Measurements from ENCODE around the gene RPL18A.

RPL18A gene

DNA sequence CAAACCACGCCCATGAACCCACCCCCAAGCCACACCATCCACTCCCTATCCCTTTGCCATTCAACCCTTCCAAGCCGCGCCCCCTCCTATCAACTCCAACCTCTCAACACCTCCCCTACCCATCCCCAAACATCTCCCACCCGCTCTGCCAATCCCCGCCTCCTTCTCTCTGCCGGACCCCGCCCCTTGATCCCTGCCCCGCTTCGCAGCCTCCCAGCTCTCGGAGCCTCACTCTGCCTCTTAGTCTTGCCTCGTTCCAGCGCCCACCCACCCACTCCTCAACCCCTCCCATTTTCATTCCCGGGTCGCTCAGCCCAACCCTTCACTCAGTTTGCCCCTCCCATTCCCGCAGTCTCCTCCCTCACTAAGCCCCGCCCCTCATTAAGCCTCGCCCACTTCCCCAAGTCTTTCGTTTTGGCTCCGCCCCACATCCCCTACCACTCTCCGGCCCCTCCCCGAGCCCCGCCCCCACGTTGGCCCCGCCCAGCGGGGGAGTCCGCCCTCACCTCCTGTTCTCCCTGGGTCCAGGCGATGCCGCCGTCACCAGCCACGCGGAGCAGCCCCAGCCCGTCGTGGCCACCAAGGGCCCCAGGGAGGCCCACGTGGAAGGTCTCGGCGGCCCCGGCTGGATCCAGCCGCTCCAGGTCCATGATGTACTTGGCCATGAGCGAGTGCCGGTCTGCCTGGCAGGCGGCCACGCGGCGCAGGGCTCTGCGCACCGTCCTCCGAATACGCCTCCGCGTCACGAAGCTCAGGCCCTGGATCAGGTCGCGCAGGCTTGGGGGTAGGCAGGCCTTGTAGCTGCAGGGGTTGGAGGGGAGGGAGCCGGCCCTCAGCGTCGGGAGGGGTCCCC is 17.7 kb upstream of the RPL18A start:
- 14% methylated on average over 56 of the region's 56 CpGs for WGBS
- Histone ChIP-seq H3K9ac (ENCODE audit: low read length) (peak overlapping the region; percentile 53), H4K91ac (ENCODE audit: low read length) (peak overlapping the region; percentile 82)

DNA sequence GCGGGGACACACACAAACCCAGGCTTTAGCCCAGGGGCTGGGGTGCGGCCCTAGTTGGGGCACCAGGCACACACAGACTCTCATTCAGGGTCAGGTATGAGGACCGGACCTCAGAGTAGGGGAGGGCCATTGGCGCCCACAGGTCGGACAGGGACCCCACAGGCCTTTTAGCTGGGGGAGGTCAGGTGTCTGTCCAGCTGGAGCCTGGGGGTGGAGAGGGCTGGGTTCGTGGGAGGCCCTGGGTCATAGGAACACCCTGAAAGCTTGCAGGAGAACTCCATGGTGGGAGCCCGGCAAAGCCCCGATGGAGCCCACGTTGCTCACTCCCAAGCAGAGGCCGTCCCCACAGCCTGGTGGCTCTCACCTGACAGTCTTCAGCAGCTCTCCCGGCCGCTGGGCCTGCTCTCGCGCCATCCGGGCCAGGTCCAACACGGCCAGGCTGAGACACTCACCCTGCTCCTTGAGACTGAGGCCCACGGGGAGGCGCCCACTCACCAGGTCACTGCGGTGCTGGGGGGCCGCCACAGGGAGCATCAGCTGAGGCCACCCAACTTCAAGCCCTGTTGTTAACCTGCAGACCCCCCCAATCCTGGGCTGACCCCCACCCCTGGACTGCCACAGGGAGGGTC is 16.9 kb upstream of the RPL18A start:
- Histone ChIP-seq H2AK5ac (ENCODE audit: low read length, severe bottlenecking) (no peak overlapping the region), H3K9me3 (ENCODE audit: control insufficient read depth, low read length) (no peaks in the 10 kb centered on the region), H3K18ac (ENCODE audit: low read depth in 1 of 2, low read length in 2 of 2) (peak overlapping the region; percentile 8 to 31), H2BK120ac (ENCODE audit: low read depth, low read length) (no peak overlapping the region), H3K27me3 (ENCODE audit: control insufficient read depth in 1 of 2, insufficient read depth in 1 of 2, low read length in 2 of 2) (peaks cover 37 to 51% of the 10 kb centered on the region in 2 experiments), H2BK15ac (ENCODE audit: low read depth, poor library complexity, severe bottlenecking) (no peak overlapping the region), H3K4me1 (ENCODE audit: control insufficient read depth, insufficient read depth, low read depth, low read length) (peaks cover 20% of the 10 kb centered on the region), H4K91ac (ENCODE audit: low read length) (peak overlapping the region; percentile 64), H3K36me3 (ENCODE audit: control insufficient read depth in 1 of 2, insufficient read depth in 2 of 2, low read depth in 1 of 2, low read length in 2 of 2) (no peaks in the 10 kb centered on the region), H3K9ac (ENCODE audit: low read length) (peak overlapping the region; percentile 53), H3K23ac (ENCODE audit: low read length in 2 of 2) (no peak overlapping the region), H3K27ac (ENCODE audit: low read length, poor library complexity, severe bottlenecking) (no peak overlapping the region), H2AFZ (ENCODE audit: low read depth, low read length) (no peak overlapping the region), H3K4me2 (ENCODE audit: low read length, poor library complexity, severe bottlenecking) (peak overlapping the region; percentile 62), H4K8ac (ENCODE audit: low read length) (no peak overlapping the region), H2BK12ac (ENCODE audit: low read length in 2 of 2) (peak overlapping the region in 1 of 2 experiments; percentile 76), H3K14ac (ENCODE audit: low read length in 2 of 2) (no peak overlapping the region), H3K79me1 (replicated peaks; ENCODE audit: low read length, poor library complexity, severe bottlenecking) (no peaks in the 10 kb centered on the region), H2BK5ac (ENCODE audit: low read depth, low read length, poor library complexity, severe bottlenecking) (no peak overlapping the region), H3K4ac (ENCODE audit: low read depth in 1 of 2, low read length in 2 of 2) (no peak overlapping the region), H3K4me3 (ENCODE audit: insufficient read depth in 1 of 2, low read depth in 1 of 2, low read length in 2 of 2) (peak overlapping the region; percentile 40 to 63)
- 77% methylated on average over 20 of the region's 20 CpGs for WGBS
- DNase-seq, result no peak

More for the DNA sequence above, 17.7 kb upstream of the RPL18A start:
- H3K36me3 ChIP-seq (ENCODE audit: control insufficient read depth in 1 of 2, insufficient read depth in 2 of 2, low read depth in 1 of 2, low read length in 2 of 2), result no peaks in the 10 kb centered on the region
- H3K4me1 ChIP-seq (ENCODE audit: control insufficient read depth, insufficient read depth, low read depth, low read length), result peaks cover 17% of the 10 kb centered on the region
- peak overlapping the region; percentile 79 for H2AFZ ChIP-seq (ENCODE audit: low read depth, low read length)
- peaks cover 38 to 51% of the 10 kb centered on the region in 2 experiments for H3K27me3 ChIP-seq (ENCODE audit: control insufficient read depth in 1 of 2, insufficient read depth in 1 of 2, low read length in 2 of 2)
- no peaks in the 10 kb centered on the region for H3K9me3 ChIP-seq (ENCODE audit: control insufficient read depth, low read length)
- H3K18ac ChIP-seq (ENCODE audit: low read depth in 1 of 2, low read length in 2 of 2), result peak overlapping the region; percentile 8 to 31
- no peak overlapping the region for H2BK120ac ChIP-seq (ENCODE audit: low read depth, low read length)
- H2BK5ac ChIP-seq (ENCODE audit: low read depth, low read length, poor library complexity, severe bottlenecking), result no peak overlapping the region
- H3K79me1 ChIP-seq (replicated peaks; ENCODE audit: low read length, poor library complexity, severe bottlenecking), result no peaks in the 10 kb centered on the region
- peak overlapping the region; percentile 91 for H4K8ac ChIP-seq (ENCODE audit: low read length)
- no peak overlapping the region for H2AK5ac ChIP-seq (ENCODE audit: low read length, severe bottlenecking)
- H3K14ac ChIP-seq (ENCODE audit: low read length in 2 of 2), result peak overlapping the region in 1 of 2 experiments; percentile 19
- H3K23ac ChIP-seq (ENCODE audit: low read length in 2 of 2), result peak overlapping the region in 1 of 2 experiments; percentile 16
- peak overlapping the region; percentile 40 to 63 for H3K4me3 ChIP-seq (ENCODE audit: insufficient read depth in 1 of 2, low read depth in 1 of 2, low read length in 2 of 2)
- H3K4ac ChIP-seq (ENCODE audit: low read depth in 1 of 2, low read length in 2 of 2), result peak overlapping the region in 1 of 2 experiments; percentile 62
- peak overlapping the region; percentile 62 for H3K4me2 ChIP-seq (ENCODE audit: low read length, poor library complexity, severe bottlenecking)
- peak; percentile 86 for DNase-seq
- no peak overlapping the region for H3K27ac ChIP-seq (ENCODE audit: low read length, poor library complexity, severe bottlenecking)
- peak overlapping the region; percentile 93 for H2BK15ac ChIP-seq (ENCODE audit: low read depth, poor library complexity, severe bottlenecking)
- H2BK12ac ChIP-seq (ENCODE audit: low read length in 2 of 2), result peak overlapping the region in 1 of 2 experiments; percentile 7

DNA sequence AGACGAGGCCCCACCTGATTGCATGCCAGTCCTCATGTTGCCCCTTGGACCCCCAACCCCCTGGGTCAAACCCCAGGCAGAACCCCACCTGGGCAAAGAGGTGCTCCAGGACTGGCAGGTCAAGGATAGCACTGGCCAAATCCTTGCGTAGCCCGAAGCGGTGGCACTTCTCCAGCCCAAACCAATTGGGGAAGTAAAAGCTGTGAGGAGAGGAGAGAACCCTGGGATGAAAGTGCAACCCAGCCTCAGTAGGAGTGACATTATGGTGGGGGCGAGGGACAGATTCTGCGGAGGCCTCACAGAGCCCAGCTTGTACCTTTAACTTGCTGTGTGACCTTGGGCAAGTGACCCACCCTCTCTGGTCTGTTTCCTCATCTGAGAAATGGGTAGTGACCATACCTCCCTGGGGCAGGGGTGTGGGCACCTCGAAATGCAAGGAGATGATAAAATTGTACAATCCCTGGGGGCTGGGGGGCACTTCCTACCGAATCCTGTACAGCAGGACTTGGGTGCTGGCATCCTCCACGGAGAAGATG is 16.4 kb upstream of the RPL18A start:
- no peak overlapping the region for H3K4me3 ChIP-seq (ENCODE audit: insufficient read depth in 1 of 2, low read depth in 1 of 2, low read length in 2 of 2)
- H2BK5ac ChIP-seq (ENCODE audit: low read depth, low read length, poor library complexity, severe bottlenecking), result no peak overlapping the region
- H3K79me1 ChIP-seq (replicated peaks; ENCODE audit: low read length, poor library complexity, severe bottlenecking), result no peaks in the 10 kb centered on the region
- H2BK120ac ChIP-seq (ENCODE audit: low read depth, low read length), result no peak overlapping the region
- H3K14ac ChIP-seq (ENCODE audit: low read length in 2 of 2), result no peak overlapping the region
- H3K23ac ChIP-seq (ENCODE audit: low read length in 2 of 2), result no peak overlapping the region
- H3K27me3 ChIP-seq (ENCODE audit: control insufficient read depth in 1 of 2, insufficient read depth in 1 of 2, low read length in 2 of 2), result peaks cover 35 to 51% of the 10 kb centered on the region in 2 experiments
- peaks cover 22% of the 10 kb centered on the region for H3K4me1 ChIP-seq (ENCODE audit: control insufficient read depth, insufficient read depth, low read depth, low read length)
- H3K4me2 ChIP-seq (ENCODE audit: low read length, poor library complexity, severe bottlenecking), result no peak overlapping the region
- no peak for DNase-seq
- no peak overlapping the region for H3K4ac ChIP-seq (ENCODE audit: low read depth in 1 of 2, low read length in 2 of 2)
- H4K91ac ChIP-seq (ENCODE audit: low read length), result no peak overlapping the region
- H2AFZ ChIP-seq (ENCODE audit: low read depth, low read length), result no peak overlapping the region
- H3K36me3 ChIP-seq (ENCODE audit: control insufficient read depth in 1 of 2, insufficient read depth in 2 of 2, low read depth in 1 of 2, low read length in 2 of 2), result no peaks in the 10 kb centered on the region
- no peak overlapping the region for H2AK5ac ChIP-seq (ENCODE audit: low read length, severe bottlenecking)
- no peak overlapping the region for H4K8ac ChIP-seq (ENCODE audit: low read length)
- H3K18ac ChIP-seq (ENCODE audit: low read depth in 1 of 2, low read length in 2 of 2), result no peak overlapping the region
- 84% methylated on average over 9 of the region's 9 CpGs for WGBS
- H2BK12ac ChIP-seq (ENCODE audit: low read length in 2 of 2), result no peak overlapping the region
- H3K27ac ChIP-seq (ENCODE audit: low read length, poor library complexity, severe bottlenecking), result no peak overlapping the region
- H3K9ac ChIP-seq (ENCODE audit: low read length), result no peak overlapping the region
- no peaks in the 10 kb centered on the region for H3K9me3 ChIP-seq (ENCODE audit: control insufficient read depth, low read length)
- no peak overlapping the region for H2BK15ac ChIP-seq (ENCODE audit: low read depth, poor library complexity, severe bottlenecking)

DNA sequence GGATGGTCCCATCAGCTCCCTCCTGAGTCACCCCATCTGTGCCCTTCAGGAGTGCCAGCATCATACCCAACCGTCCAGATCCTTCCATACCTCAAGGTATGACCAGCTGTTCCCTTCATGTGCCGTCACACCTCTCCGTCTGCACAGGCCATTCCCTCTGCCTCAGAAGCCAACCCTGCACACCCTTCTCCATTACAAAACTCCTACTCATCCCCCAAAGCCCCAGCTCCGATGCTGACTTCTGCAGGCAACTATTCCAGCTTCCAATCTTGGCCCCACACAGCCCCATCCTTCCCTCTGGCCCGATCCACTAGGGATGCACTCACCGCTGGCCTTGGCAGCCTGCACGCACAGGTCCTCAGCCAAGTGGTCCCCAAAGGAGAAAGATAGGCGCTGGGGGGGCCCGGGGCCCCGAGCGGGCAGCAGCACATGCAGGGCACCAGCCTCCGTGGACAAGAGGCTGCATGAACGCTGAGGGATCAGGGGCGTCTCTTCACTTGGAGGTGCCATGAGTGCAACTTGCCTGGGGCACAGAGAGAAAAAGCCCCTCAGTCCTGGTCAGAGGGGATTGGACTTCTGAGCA is 15.7 kb upstream of the RPL18A start:
- Histone ChIP-seq H3K4me3 (ENCODE audit: insufficient read depth in 1 of 2, low read depth in 1 of 2, low read length in 2 of 2) (no peak overlapping the region), H3K9me3 (ENCODE audit: control insufficient read depth, low read length) (no peaks in the 10 kb centered on the region), H4K8ac (ENCODE audit: low read length) (no peak overlapping the region), H3K14ac (ENCODE audit: low read length in 2 of 2) (no peak overlapping the region), H2BK120ac (ENCODE audit: low read depth, low read length) (no peak overlapping the region), H2AFZ (ENCODE audit: low read depth, low read length) (no peak overlapping the region), H3K4me1 (ENCODE audit: control insufficient read depth, insufficient read depth, low read depth, low read length) (peaks cover 22% of the 10 kb centered on the region), H3K4me2 (ENCODE audit: low read length, poor library complexity, severe bottlenecking) (no peak overlapping the region), H3K9ac (ENCODE audit: low read length) (no peak overlapping the region), H3K27ac (ENCODE audit: low read length, poor library complexity, severe bottlenecking) (no peak overlapping the region), H3K79me1 (replicated peaks; ENCODE audit: low read length, poor library complexity, severe bottlenecking) (no peaks in the 10 kb centered on the region), H3K36me3 (ENCODE audit: control insufficient read depth in 1 of 2, insufficient read depth in 2 of 2, low read depth in 1 of 2, low read length in 2 of 2) (no peaks in the 10 kb centered on the region), H2BK5ac (ENCODE audit: low read depth, low read length, poor library complexity, severe bottlenecking) (no peak overlapping the region), H3K27me3 (ENCODE audit: control insufficient read depth in 1 of 2, insufficient read depth in 1 of 2, low read length in 2 of 2) (peaks cover 35 to 48% of the 10 kb centered on the region in 2 experiments), H4K91ac (ENCODE audit: low read length) (no peak overlapping the region), H2BK12ac (ENCODE audit: low read length in 2 of 2) (no peak overlapping the region), H3K4ac (ENCODE audit: low read depth in 1 of 2, low read length in 2 of 2) (no peak overlapping the region), H2BK15ac (ENCODE audit: low read depth, poor library complexity, severe bottlenecking) (no peak overlapping the region), H2AK5ac (ENCODE audit: low read length, severe bottlenecking) (no peak overlapping the region), H3K18ac (ENCODE audit: low read depth in 1 of 2, low read length in 2 of 2) (no peak overlapping the region), H3K23ac (ENCODE audit: low read length in 2 of 2) (no peak overlapping the region)
- 89% methylated on average over 14 of the region's 14 CpGs for WGBS
- DNase-seq, result no peak
